GM19467 (cell line): Measurements from ENCODE around the gene CDH4.

ENCODE experiments used
- ATAC-seq: cut with Tn5 transposase; IDR thresholded peaks from one replicate; pipeline ENCODE4 v1.9.1; 2021; ENCODE audit warnings: mild to moderate bottlenecking, moderate library complexity; ENCODE audit not compliant: unreplicated experiment

CDH4 gene

GRCh38 chr20:61722146-61722678 lies 470.2 kb downstream of the CDH4 start:
- ATAC-seq: no peak

- ATAC-seq: no peak
Observed at GRCh38 chr20:61723529-61724257, 471.6 kb downstream of the CDH4 start.

GRCh38 chr20:61724376-61724775 lies 472.3 kb downstream of the CDH4 start:
- no peak for ATAC-seq

GRCh38 chr20:61725145-61725544 lies 473.1 kb downstream of the CDH4 start:
- no peak for ATAC-seq

- no peak for ATAC-seq
Observed at GRCh38 chr20:61725966-61726365, 473.9 kb downstream of the CDH4 start.

GRCh38 chr20:61726979-61727378 lies 474.9 kb downstream of the CDH4 start:
- ATAC-seq: no peak

GRCh38 chr20:61727761-61728160 lies 475.7 kb downstream of the CDH4 start:
- no peak for ATAC-seq

- ATAC-seq: no peak
Observed at GRCh38 chr20:61728326-61728725, 476.3 kb downstream of the CDH4 start.

GRCh38 chr20:61728786-61729770 lies 477.0 kb downstream of the CDH4 start:
- ATAC-seq: no peak

- ATAC-seq: no peak
Observed at GRCh38 chr20:61730631-61731362, 478.7 kb downstream of the CDH4 start.

- ATAC-seq: no peak
Observed at GRCh38 chr20:61731363-61732181, 479.5 kb downstream of the CDH4 start.

- no peak for ATAC-seq
Observed at GRCh38 chr20:61732511-61733210, 480.6 kb downstream of the CDH4 start.

GRCh38 chr20:61733216-61733615 lies 481.2 kb downstream of the CDH4 start:
- ATAC-seq: no peak

- ATAC-seq: no peak
Observed at GRCh38 chr20:61733891-61734732, 482.1 kb downstream of the CDH4 start.

- no peak for ATAC-seq
Observed at GRCh38 chr20:61734733-61735502, 482.9 kb downstream of the CDH4 start.

- ATAC-seq: no peak
Observed at GRCh38 chr20:61735503-61735785, 483.4 kb downstream of the CDH4 start.

GRCh38 chr20:61736001-61736635 lies 484.1 kb downstream of the CDH4 start:
- ATAC-seq: no peak
